ENCODE results near the gene NSL1. TPM values are rescaled to one million over a fixed set of nuclear protein-coding genes. Genes with fewer than 3 reads are reported as not detected.

Gene NSL1
- total and polyA plus RNA-seq, 11 donors, result 9.8 to 38.0 (median 24.9) TPM

DNA sequence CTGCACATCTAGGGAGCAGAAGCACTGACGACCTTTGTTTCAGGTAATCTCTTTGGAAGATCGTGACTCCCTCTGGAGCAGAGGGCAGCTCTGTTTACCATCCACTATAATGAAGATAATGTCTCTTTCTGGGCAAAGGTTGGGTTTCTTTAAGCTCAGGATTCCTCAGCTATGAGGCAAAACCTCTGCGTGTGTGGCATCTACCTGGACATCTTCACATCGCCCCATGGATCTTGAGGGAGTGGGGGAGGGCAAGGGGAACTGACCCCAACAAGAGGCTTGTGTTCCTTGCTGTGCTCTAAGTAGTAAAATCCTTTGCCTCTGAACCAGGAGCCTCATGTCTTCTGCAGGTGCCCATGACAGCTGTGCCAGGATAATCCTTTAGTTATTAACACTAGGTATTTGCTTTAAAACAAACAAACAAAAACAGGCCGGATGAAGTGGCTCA lies 36.3 kb upstream of the NSL1 start:
- intact Hi-C loops (cut with DNase I), result no loop called here
- Histone ChIP-seq H3K9me3 (peaks cover 0 to 20% (median 8%) of the 10 kb centered on the region in 12 donors), H3K4me1 (peaks cover 0 to 5% (median 0%) of the 10 kb centered on the region in 12 donors), H3K27me3 (no peaks in the 10 kb centered on the region), H3K36me3 (no peaks in the 10 kb centered on the region), H3K27ac (no peak overlapping the region), H3K4me3 (no peak overlapping the region)
- DNase-seq (no peak), ATAC-seq (no peak)
- WGBS, 4 donors, result 83 to 87% (median 86%) methylated on average over 5 of the region's 5 CpGs
- TF ChIP-seq POLR2A (IDR thresholded peaks at IDR 0.05), result no peak
- TF ChIP-seq CTCF (IDR thresholded peaks at IDR 0.05), result no peak

- ATAC-seq (no peak), DNase-seq (no peak)
- TF ChIP-seq CTCF (IDR thresholded peaks at IDR 0.05), result no peak
- TF ChIP-seq POLR2A (IDR thresholded peaks at IDR 0.05), result no peak
- Histone ChIP-seq H3K9me3 (peaks cover 0 to 20% (median 8%) of the 10 kb centered on the region in 12 donors), H3K4me3 (no peak overlapping the region), H3K27me3 (no peaks in the 10 kb centered on the region), H3K4me1 (peaks cover 0 to 5% (median 0%) of the 10 kb centered on the region in 12 donors), H3K27ac (no peak overlapping the region), H3K36me3 (no peaks in the 10 kb centered on the region)
- 92 to 98% (median 95%) methylated on average over 4 of the region's 4 CpGs for WGBS, 4 donors
- intact Hi-C loops (cut with DNase I), result no loop called here
These were observed 35.7 kb upstream of the NSL1 start for GRCh38 chr1:212827171-212827776.

DNA sequence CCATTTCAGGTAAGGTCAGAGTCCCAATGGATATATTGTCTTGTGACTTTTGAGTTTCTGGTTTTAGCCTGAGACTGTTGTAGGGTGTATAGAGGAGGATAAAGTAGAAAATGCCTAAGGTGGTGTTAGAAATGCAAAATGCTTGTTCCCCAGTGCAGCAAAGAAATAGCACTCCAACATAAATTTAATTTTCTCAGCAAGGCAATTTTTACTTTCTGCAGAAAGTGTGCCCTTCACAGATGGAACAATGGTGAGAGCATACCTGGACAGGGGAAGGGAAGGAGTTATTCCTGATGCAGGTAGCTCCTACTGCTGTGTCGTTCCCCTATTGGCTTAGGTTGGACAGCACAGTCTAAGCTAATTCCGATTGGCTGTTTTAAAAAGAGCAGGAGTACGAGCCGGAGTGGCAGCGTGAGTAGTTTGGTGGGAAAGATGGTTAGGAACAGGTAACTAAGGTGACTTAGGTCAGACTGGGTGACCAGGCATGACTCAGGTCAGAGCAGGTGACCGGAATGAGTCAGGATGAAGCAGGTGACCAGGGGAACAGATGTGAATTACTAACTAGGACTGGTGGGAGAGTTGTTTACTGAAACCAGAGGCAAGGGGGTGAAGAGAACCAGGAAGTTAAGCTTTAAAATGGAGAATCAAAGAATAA lies 34.3 kb upstream of the NSL1 start:
- WGBS, 4 donors, result 92 to 98% (median 95%) methylated on average over 6 of the region's 6 CpGs
- H3K4me1 ChIP-seq, result no peaks in the 10 kb centered on the region
- H3K4me3 ChIP-seq, result no peak overlapping the region
- H3K36me3 ChIP-seq, result no peaks in the 10 kb centered on the region
- no peak overlapping the region for H3K27ac ChIP-seq
- H3K9me3 ChIP-seq, result peaks cover 0 to 20% (median 8%) of the 10 kb centered on the region in 12 donors
- DNase-seq (no peak), ATAC-seq (no peak)
- TF ChIP-seq POLR2A (IDR thresholded peaks at IDR 0.05) (no peak), CTCF (IDR thresholded peaks at IDR 0.05) (no peak)
- intact Hi-C loops (cut with DNase I), result no loop called here
- no peaks in the 10 kb centered on the region for H3K27me3 ChIP-seq

DNA sequence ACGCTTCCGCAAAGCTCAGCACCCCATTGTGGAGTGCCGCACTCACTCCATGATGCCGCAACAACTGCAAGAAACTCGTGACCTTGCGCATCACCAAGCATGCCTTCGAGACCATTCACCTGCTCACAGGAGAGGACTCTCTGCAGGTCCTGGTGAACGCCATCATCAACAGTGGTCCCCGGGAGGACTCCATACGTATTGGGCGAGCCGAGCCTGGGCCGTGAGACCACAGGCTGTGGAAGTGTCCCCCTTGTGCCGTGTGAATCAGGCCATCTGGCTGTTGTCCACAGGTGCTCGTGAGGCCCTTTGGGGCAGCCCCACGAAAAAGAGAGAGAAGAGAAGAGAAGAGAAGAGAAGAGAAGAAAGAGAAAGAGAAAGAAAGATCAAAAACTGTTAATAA lies 32.6 kb upstream of the NSL1 start:
- no peaks in the 10 kb centered on the region for H3K27me3 ChIP-seq
- no peak overlapping the region for H3K4me3 ChIP-seq
- H3K4me1 ChIP-seq, result peaks cover 0 to 11% (median 0%) of the 10 kb centered on the region in 12 donors
- 93 to 96% (median 96%) methylated on average over 16 of the region's 16 CpGs for WGBS, 4 donors
- H3K27ac ChIP-seq, result no peak overlapping the region
- no peak for DNase-seq
- peaks cover 0 to 20% (median 8%) of the 10 kb centered on the region in 12 donors for H3K9me3 ChIP-seq
- ATAC-seq, result no peak
- intact Hi-C loops (cut with DNase I), result no loop called here
- no peaks in the 10 kb centered on the region for H3K36me3 ChIP-seq
- TF ChIP-seq CTCF (IDR thresholded peaks at IDR 0.05), result no peak
- no peak for TF ChIP-seq POLR2A (IDR thresholded peaks at IDR 0.05)

Measured in heart left ventricle (tissue), 16 donors.